IMR-90 (cell line): Measurements from ENCODE around the gene AP3M1. TPM values are rescaled to one million over a fixed set of nuclear protein-coding genes. Genes with fewer than 3 reads are reported as not detected.

ENCODE experiments used
- ATAC-seq: fragments of 200-7000 bp; cut with Tn5 transposase; 2 replicates; pipeline ENCODE4 v1.9.1; 2020; ENCODE audit warnings: low read depth, mild to moderate bottlenecking, moderate library complexity
- BruUV-seq: library from RNA; stranded (reverse); fragments of 400-500 nt; replicated peaks from 2 replicates; lab custom pipeline; 2021; lab: Mats Ljungman, UMichigan
- CTCF ChIA-PET: fragments of 300-600 bp; formaldehyde crosslinking; extraction: SDS; loops from one replicate; lab custom pipeline; 2021; ENCODE audit warnings: antibody characterized with exemption; lab: Yijun Ruan, JAX
- POLR2A ChIA-PET: fragments of 300-600 bp; sonication (Branson Sonifier 250); formaldehyde crosslinking; loops from one replicate; lab custom pipeline; 2022; ENCODE audit warnings: antibody characterized with exemption; ENCODE audit not compliant: unreplicated experiment; lab: Charles Lee
- DNase-seq: peaks from one replicate; pipeline ENCODE4 v3.0.0; 2013
- H2AFZ ChIP-seq: replicated peaks from 2 replicates; pipeline ENCODE3; 2013; ENCODE audit warnings: low read length, mild to moderate bottlenecking; ENCODE audit not compliant: poor library complexity
- H2AK5ac ChIP-seq: 2 replicates; pipeline ENCODE4 v1.6.1; 2013; ENCODE audit warnings: low read depth, low read length, inconsistent platforms
- H2AK9ac ChIP-seq: replicated peaks from 2 replicates; pipeline ENCODE3; 2013; ENCODE audit warnings: mild to moderate bottlenecking, low read depth, low read length, moderate library complexity; ENCODE audit not compliant: poor library complexity
- H2BK120ac ChIP-seq: 2 replicates; pipeline ENCODE4 v1.6.1; 2013; ENCODE audit warnings: low read depth, low read length, inconsistent platforms
- H2BK15ac ChIP-seq: 3 replicates; pipeline ENCODE4 v1.6.1; 2013; ENCODE audit warnings: low read depth, low read length, inconsistent platforms
- H2BK20ac ChIP-seq: 2 replicates; pipeline ENCODE4 v1.6.1; 2013; ENCODE audit warnings: low read depth, mild to moderate bottlenecking, inconsistent platforms, low read length, moderate library complexity
- H2BK5ac ChIP-seq: 2 replicates; pipeline ENCODE4 v1.6.1; 2013; ENCODE audit warnings: mild to moderate bottlenecking, low read depth, low read length, inconsistent platforms; ENCODE audit not compliant: poor library complexity, severe bottlenecking
- H3K14ac ChIP-seq: replicated peaks from 2 replicates; pipeline ENCODE4 v1.6.1; 2013; ENCODE audit warnings: low read depth, low read length, inconsistent platforms
- H3K18ac ChIP-seq: 2 replicates; pipeline ENCODE4 v1.6.1; 2013; ENCODE audit warnings: low read depth, low read length, control low read depth
- H3K23ac ChIP-seq: 2 replicates; pipeline ENCODE4 v1.6.1; 2013; ENCODE audit warnings: low read depth, low read length, inconsistent platforms
- H3K27ac ChIP-seq: 2 replicates; pipeline ENCODE4 v1.5.1; 2013; ENCODE audit warnings: mild to moderate bottlenecking, control low read depth, low read length; ENCODE audit not compliant: insufficient read depth
- H3K27me3 ChIP-seq: 2 replicates; pipeline ENCODE4 v1.6.1; 2013; ENCODE audit warnings: low read length; ENCODE audit not compliant: control insufficient read depth, insufficient read depth
- H3K36me3 ChIP-seq: 2 replicates; pipeline ENCODE4 v1.6.1; 2013; ENCODE audit warnings: low read length, mixed read lengths; ENCODE audit not compliant: control insufficient read depth, insufficient read depth
- H3K4ac ChIP-seq: 2 replicates; pipeline ENCODE4 v1.6.1; 2013; ENCODE audit warnings: low read depth, low read length, inconsistent platforms
- H3K4me1 ChIP-seq: 2 replicates; pipeline ENCODE4 v1.6.1; 2013; ENCODE audit warnings: low read length, mixed read lengths; ENCODE audit not compliant: control insufficient read depth, insufficient read depth
- H3K4me2 ChIP-seq: 2 replicates; pipeline ENCODE4 v1.6.1; 2013; ENCODE audit warnings: low read depth, mild to moderate bottlenecking, control low read depth, low read length, moderate library complexity
- H3K4me3 ChIP-seq: 2 replicates; pipeline ENCODE4 v1.5.1; 2013; ENCODE audit warnings: low read depth, mild to moderate bottlenecking, control low read depth, low read length, moderate library complexity; ENCODE audit not compliant: insufficient read depth
- H3K56ac ChIP-seq: 2 replicates; pipeline ENCODE4 v1.6.1; 2013; ENCODE audit warnings: low read length, inconsistent platforms; ENCODE audit not compliant: insufficient read depth; ENCODE audit errors: extremely low read depth
- H3K79me1 ChIP-seq, 2 experiments: 2 replicates each; pipeline ENCODE4 v1.6.1; 2013; ENCODE audit warnings: low read length in 2 of 2, inconsistent platforms in 1 of 2, low read depth in 1 of 2
- H3K9ac ChIP-seq: 2 replicates; pipeline ENCODE4 v1.6.1; 2013; ENCODE audit warnings: low read depth, low read length, control low read depth
- H3K9me1 ChIP-seq: 2 replicates; pipeline ENCODE4 v1.6.1; 2013; ENCODE audit warnings: low read length, inconsistent platforms; ENCODE audit not compliant: insufficient read depth
- H3K9me3 ChIP-seq: 2 replicates; pipeline ENCODE4 v1.6.1; 2013; ENCODE audit warnings: low read length; ENCODE audit not compliant: control insufficient read depth, insufficient read depth
- H4K20me1 ChIP-seq: 2 replicates; pipeline ENCODE4 v1.6.1; 2013; ENCODE audit warnings: low read length, inconsistent platforms; ENCODE audit not compliant: insufficient read depth
- H4K5ac ChIP-seq: 2 replicates; pipeline ENCODE4 v1.6.1; 2013; ENCODE audit warnings: mild to moderate bottlenecking, low read depth, low read length, control low read depth
- H4K8ac ChIP-seq, 2 experiments: 2 replicates each; pipeline ENCODE4 v1.6.1; 2013; ENCODE audit warnings: low read depth in 2 of 2, low read length in 2 of 2, control low read depth in 1 of 2, inconsistent platforms in 1 of 2
- H4K91ac ChIP-seq: 2 replicates; pipeline ENCODE4 v1.6.1; 2013; ENCODE audit warnings: low read depth, low read length, inconsistent platforms; ENCODE audit not compliant: insufficient read depth
- BHLHE40 ChIP-seq: fragments of 150-350 bp; IDR thresholded peaks from 2 replicates; pipeline ENCODE4 v1.6.1; 2016; ENCODE audit warnings: mild to moderate bottlenecking, low read depth, low read length
- CEBPB ChIP-seq: IDR thresholded peaks from 2 replicates; pipeline ENCODE4 v1.6.1; 2012; ENCODE audit warnings: low read depth, low read length, improper control_type of control experiment
- CHD1 ChIP-seq: IDR thresholded peaks from 2 replicates; pipeline ENCODE4 v1.6.1; 2012; ENCODE audit warnings: low read depth, low read length, improper control_type of control experiment
- ELK1 ChIP-seq: fragments of 150-350 bp; IDR thresholded peaks from 2 replicates; pipeline ENCODE4 v1.6.1; 2016; ENCODE audit warnings: low read depth, mild to moderate bottlenecking, low read length, moderate library complexity, borderline replicate concordance
- FOS ChIP-seq: fragments of 150-350 bp; IDR thresholded peaks from 2 replicates; pipeline ENCODE4 v1.6.1; 2016; ENCODE audit warnings: low read depth, low read length
- MAFK ChIP-seq: IDR thresholded peaks from 2 replicates; pipeline ENCODE4 v1.6.1; 2012; ENCODE audit warnings: low read depth, low read length, improper control_type of control experiment
- MAZ ChIP-seq: IDR thresholded peaks from 2 replicates; pipeline ENCODE4 v1.6.1; 2012; ENCODE audit warnings: low read depth, mild to moderate bottlenecking, low read length, improper control_type of control experiment, moderate library complexity, borderline replicate concordance
- MXI1 ChIP-seq: IDR thresholded peaks from 2 replicates; pipeline ENCODE4 v1.6.1; 2012; ENCODE audit warnings: low read depth, mild to moderate bottlenecking, low read length, moderate library complexity, borderline replicate concordance
- NFE2L2 ChIP-seq: fragments of 150-350 bp; IDR thresholded peaks from 2 replicates; pipeline ENCODE4 v1.6.1; 2016; ENCODE audit warnings: low read depth, mild to moderate bottlenecking, low read length
- POLR2A ChIP-seq: IDR thresholded peaks from 2 replicates; pipeline ENCODE4 v1.6.1; 2012; ENCODE audit warnings: mild to moderate bottlenecking, low read depth, low read length
- RAD21 ChIP-seq: IDR thresholded peaks from 2 replicates; pipeline ENCODE4 v1.6.1; 2012; ENCODE audit warnings: low read length, improper control_type of control experiment
- RCOR1 ChIP-seq: IDR thresholded peaks from 2 replicates; pipeline ENCODE4 v1.6.1; 2012; ENCODE audit warnings: mild to moderate bottlenecking, low read length, improper control_type of control experiment; ENCODE audit not compliant: insufficient replicate concordance
- RFX5 ChIP-seq: IDR thresholded peaks from 2 replicates; pipeline ENCODE4 v1.8.0; 2012; ENCODE audit warnings: low read depth, mild to moderate bottlenecking, low read length, moderate library complexity
- SMC3 ChIP-seq: fragments of 150-350 bp; IDR thresholded peaks from 2 replicates; pipeline ENCODE4 v1.6.1; 2016; ENCODE audit warnings: low read depth, mild to moderate bottlenecking, antibody characterized with exemption, low read length, moderate library complexity
- dilution Hi-C: fragments of 300-500 bp; cut with HindIII; formaldehyde crosslinking; loops from one replicate; pipeline ENCODE4 v1.14.3; 2018; ENCODE audit warnings: low sequenced_read_pairs; ENCODE audit not compliant: unreplicated experiment
- in situ Hi-C: fragments of 300-500 bp; cut with MboI; formaldehyde crosslinking; loops from 3 replicates; pipeline ENCODE4 v1.14.3; 2019; ENCODE audit warnings: low sequenced_read_pairs, inconsistent platforms, mixed read lengths
- intact Hi-C: fragments of 100-400 bp; cut with micrococcal nuclease; formaldehyde crosslinking; loops from 2 replicates; pipeline ENCODE4 v1.10.0; 2022
- polyA plus RNA-seq, 3 experiments: library from polyadenylated mRNA; depleted of rRNA; stranded (reverse); fragments of >200 nt; gene quantifications; 2 replicates each; pipeline ENCODE4 v1.2.3, GENCODE V29; 2012; ENCODE audit warnings: low replicate concordance in 1 of 3
- total RNA-seq: library from RNA; depleted of rRNA; stranded (reverse); fragments of >200 nt; gene quantifications from 2 replicates; pipeline ENCODE4 v1.2.3, GENCODE V29; 2012
- TF ChIP-seq, protein P1 (sequence below): fragments of 150-350 bp; IDR thresholded peaks from 2 replicates; pipeline ENCODE4 v1.6.1; 2017; ENCODE audit warnings: mild to moderate bottlenecking, antibody characterized with exemption, low read length, low read depth
- TF ChIP-seq, protein P2 (sequence below): conservative IDR thresholded peaks from 2 replicates; pipeline ENCODE4 v1.5.1; 2012; ENCODE audit warnings: mild to moderate bottlenecking, low read depth, low read length, improper control_type of control experiment

Gene AP3M1
- total and polyA plus RNA-seq, 2 of the 4 experiments (the other 2 are of a cell fraction): 26.6 to 46.4 TPM

DNA sequence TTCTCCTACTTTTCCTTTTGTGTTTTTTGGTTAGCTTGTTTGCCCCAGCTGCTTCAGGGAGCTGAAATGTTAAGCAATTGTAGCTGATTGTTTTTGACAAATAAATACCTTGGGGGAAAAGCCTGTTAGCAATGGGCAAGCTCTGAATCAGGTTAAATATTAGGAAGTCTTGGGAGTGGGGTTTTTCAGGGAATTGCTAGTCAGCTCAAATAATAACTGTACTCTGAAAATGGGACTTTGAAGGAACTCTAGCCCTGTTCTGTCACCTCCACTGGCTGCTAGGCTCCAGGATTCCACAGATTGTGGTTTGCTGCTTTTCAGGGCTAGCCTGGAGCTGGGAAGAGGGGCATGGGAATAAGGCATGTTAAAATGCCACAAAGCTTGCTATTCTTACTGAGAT lies 39.9 kb upstream of the AP3M1 start:
- Histone ChIP-seq H3K9ac (peak overlapping the region; percentile 85), H3K9me3 (no peaks in the 10 kb centered on the region), H3K14ac (peak overlapping the region; percentile 73), H2AK5ac (peak overlapping the region; percentile 45; the same call in 1 of the 2 replicates), H3K27ac (peak overlapping the region; percentile 87), H4K8ac (peak overlapping the region; percentile 1 to 47; a peak in 3 of 4 replicates), H3K4me1 (peaks cover 6% of the 10 kb centered on the region), H3K27me3 (no peaks in the 10 kb centered on the region), H3K23ac (peak overlapping the region; percentile 79; the same call in 1 of the 2 replicates), H2AK9ac (peak overlapping the region; percentile 62), H2BK5ac (peak overlapping the region; percentile 98), H4K5ac (peak overlapping the region; percentile 44), H3K18ac (peak overlapping the region; percentile 80), H2BK120ac (peak overlapping the region; percentile 65), H2BK20ac (peak overlapping the region; percentile 80), H3K9me1 (peaks cover 5% of the 10 kb centered on the region; the same call in 1 of the 2 replicates), H3K4me3 (peak overlapping the region; percentile 28; the same call in 1 of the 2 replicates), H4K91ac (peak overlapping the region; percentile 77), H4K20me1 (peaks cover 5% of the 10 kb centered on the region; the same call in 1 of the 2 replicates), H3K4ac (peak overlapping the region; percentile 82), H3K79me1 (peaks cover 8 to 56% of the 10 kb centered on the region in 2 experiments; a peak in 3 of 4 replicates), H3K56ac (peak overlapping the region; percentile 72; the same call in 1 of the 2 replicates), H2BK15ac (peak overlapping the region; percentile 14; the same call in 1 of the 3 replicates), H3K36me3 (no peaks in the 10 kb centered on the region), H2AFZ (peak overlapping the region; percentile 44), H3K4me2 (peak overlapping the region; percentile 79)
- in situ Hi-C loops: no loop called here
- intact Hi-C loops: loop anchor here (5.0 kb wide), 1 partner anchor 38 kb away; the partner anchor contains the start of genes ADK and AP3M1
- no TSS peak for BruUV-seq
- ATAC-seq (peak; percentile 44), DNase-seq (peak; percentile 4)
- TF ChIP-seq RCOR1 (no peak), BHLHE40 (no peak), MXI1 (no peak), RFX5 (no peak), MAFK (no peak), CEBPB (no peak), CHD1 (no peak), NFE2L2 (no peak), MAZ (no peak), RAD21 (no peak), ELK1 (no peak), FOS (no peak), SMC3 (no peak), POLR2A (no peak)
- TF ChIP-seq, protein P1, sequence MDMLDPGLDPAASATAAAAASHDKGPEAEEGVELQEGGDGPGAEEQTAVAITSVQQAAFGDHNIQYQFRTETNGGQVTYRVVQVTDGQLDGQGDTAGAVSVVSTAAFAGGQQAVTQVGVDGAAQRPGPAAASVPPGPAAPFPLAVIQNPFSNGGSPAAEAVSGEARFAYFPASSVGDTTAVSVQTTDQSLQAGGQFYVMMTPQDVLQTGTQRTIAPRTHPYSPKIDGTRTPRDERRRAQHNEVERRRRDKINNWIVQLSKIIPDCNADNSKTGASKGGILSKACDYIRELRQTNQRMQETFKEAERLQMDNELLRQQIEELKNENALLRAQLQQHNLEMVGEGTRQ: no peak
- TF ChIP-seq, protein P2, sequence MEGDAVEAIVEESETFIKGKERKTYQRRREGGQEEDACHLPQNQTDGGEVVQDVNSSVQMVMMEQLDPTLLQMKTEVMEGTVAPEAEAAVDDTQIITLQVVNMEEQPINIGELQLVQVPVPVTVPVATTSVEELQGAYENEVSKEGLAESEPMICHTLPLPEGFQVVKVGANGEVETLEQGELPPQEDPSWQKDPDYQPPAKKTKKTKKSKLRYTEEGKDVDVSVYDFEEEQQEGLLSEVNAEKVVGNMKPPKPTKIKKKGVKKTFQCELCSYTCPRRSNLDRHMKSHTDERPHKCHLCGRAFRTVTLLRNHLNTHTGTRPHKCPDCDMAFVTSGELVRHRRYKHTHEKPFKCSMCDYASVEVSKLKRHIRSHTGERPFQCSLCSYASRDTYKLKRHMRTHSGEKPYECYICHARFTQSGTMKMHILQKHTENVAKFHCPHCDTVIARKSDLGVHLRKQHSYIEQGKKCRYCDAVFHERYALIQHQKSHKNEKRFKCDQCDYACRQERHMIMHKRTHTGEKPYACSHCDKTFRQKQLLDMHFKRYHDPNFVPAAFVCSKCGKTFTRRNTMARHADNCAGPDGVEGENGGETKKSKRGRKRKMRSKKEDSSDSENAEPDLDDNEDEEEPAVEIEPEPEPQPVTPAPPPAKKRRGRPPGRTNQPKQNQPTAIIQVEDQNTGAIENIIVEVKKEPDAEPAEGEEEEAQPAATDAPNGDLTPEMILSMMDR: no peak
- CTCF ChIA-PET: interaction anchor here (1.2 to 1.5 kb wide), 2 partner anchors 12 to 23 kb away, joined by 3 to 4 read pairs; no protein-coding TSS in a partner anchor
- POLR2A ChIA-PET: interaction anchor here (0.6 kb wide), 1 partner anchor 10 kb away, joined by 7 read pairs; no protein-coding TSS in a partner anchor
- dilution Hi-C loops: no loop called here
